ENCODE measurements around the gene ARHGAP1.

DNA sequence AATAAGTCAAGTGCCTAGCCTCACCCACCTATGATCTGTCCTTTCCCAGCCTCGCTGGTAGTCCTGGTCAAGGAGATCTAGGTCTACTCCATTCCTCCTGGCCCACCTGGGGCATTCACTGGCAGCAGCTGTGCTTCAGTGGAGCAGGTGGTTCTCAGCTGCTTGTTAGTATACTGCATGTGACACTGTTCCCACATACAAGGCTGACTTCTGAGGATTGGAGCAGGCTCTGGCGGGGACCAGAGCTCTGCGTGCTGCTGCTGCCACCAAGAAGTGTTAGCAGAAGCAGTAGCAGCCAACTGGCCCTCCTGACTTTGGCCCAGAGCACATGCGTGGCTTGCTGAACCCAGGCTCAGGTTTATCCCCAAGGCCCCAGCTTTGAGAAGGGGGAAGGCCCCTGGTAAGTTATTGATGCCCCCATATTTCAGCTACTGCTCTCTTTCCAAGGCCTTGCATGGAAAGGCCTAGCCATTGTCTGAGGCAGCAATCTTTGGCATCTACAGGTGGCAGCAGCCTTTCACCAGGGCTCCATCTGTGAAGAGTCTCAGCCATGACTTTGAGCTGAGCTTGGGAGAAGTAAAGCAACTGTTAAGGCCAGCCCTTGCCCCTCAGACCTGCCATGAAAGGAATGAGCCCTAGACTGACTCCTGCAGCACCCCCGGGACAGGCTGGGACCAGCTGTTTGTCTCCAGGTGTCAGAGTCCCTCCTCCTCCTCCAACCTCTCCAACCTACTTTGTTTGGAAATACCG, 26.5 kb downstream of the ARHGAP1 start:
- TF ChIP-seq BRD4 (IDR thresholded peaks at IDR 0.05) (no peak), HNRNPH1 (optimal IDR thresholded peaks at IDR 0.05; ENCODE audit: low read depth, low read length) (no peak), NR3C1 (CRISPR knock-in tag; IDR thresholded peaks at IDR 0.05) (no peak), BACH1 (tag; IDR thresholded peaks at IDR 0.05) (no peak)
